Right renal cortex interstitium (tissue), 3 donors: ENCODE measurements around the gene DNM3. TPM values are rescaled to one million over a fixed set of nuclear protein-coding genes. Genes with fewer than 3 reads are reported as not detected.

Experiments
- DNase-seq, 3 donors: peaks; one replicate each; pipeline ENCODE4 v3.0.0-alpha.2; 2013; ENCODE audit warnings: low read depth in 3 of 3, low spot score in 2 of 3
- polyA plus RNA-seq, 3 donors: library from polyadenylated mRNA; unstranded; fragments of 120-200 nt; gene quantifications; one replicate each; pipeline ENCODE4 v1.2.1, GENCODE V29; 2013; ENCODE audit not compliant: insufficient read length in 3 of 3

The DNM3 gene
- polyA plus RNA-seq, 3 donors: 4.5 to 5.4 (median 5.4) TPM

- DNase-seq: no peak
Observed at GRCh38 chr1:172155766-172156165, 314.5 kb downstream of the DNM3 start.

- DNase-seq: no peak
Observed at GRCh38 chr1:172162236-172162635, 320.9 kb downstream of the DNM3 start.

DNA sequence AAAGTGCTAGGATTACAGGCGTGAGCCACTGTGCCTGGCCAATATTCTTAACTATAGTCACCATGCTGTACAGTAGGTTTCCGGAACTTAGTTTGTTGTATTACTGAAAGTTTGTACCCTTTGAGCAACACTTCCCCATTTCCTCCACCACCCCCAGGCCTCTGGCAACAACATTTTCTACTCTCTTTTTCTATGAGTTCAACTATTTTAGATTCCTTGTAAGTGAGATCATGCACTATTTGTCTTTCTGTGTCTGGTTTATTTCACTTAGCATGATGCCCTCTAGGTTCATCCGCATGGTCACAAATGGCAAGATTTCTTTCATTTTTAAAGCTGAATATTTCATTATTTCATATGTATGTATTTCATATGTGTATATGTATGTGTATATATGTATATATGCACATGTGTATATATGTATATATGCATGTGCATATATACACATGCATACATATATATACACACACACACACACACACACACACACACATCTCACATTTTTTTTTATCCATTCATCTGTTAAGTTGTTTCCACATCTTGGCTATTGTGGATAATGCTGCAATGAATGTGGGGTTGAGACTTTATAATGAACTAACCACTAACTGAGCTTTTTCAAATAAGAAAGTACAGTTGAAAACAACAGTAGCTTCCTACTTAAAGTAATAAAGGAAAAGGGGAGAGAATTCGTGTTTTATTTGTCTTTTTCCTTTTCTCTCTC, 322.4 kb downstream of the DNM3 start:
- no peak for DNase-seq

GRCh38 chr1:172165403-172165802, 324.1 kb downstream of the DNM3 start:
- no peak for DNase-seq

DNA sequence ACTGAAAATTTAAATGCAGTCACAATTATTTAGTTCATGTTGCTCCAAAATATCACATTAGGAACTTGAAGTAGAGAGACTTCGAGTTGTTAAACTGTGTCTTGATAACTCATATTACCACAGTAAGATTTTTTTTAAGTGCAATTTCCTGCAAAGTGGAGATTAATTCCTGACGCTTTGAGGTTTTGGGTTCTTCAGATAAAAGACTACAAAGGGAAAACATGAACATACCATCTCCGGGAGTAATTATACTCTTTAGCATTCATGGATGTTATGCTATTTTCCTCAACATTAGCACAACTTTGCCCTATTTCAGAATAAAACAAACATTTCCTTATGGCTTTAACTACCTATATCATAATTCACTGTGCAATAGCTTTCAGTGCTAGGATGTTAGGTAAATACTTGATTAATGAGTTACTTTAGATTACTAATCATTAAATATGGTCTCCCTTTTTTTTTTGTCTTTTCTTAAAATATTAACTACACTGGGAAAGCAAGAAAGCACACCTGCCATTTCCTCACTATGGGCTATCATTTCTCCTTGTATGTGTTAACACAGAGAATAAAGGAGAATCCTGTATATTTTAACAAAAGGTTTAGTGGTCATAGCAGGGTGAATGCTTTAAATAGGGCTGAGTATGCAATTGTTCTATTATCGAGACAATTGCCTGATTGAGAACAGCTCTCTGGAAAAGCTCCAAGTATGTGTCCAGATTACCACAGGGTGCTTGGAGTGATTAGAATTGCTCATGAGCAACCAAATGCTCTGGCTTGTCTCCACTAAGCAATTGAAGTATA, 326.7 kb downstream of the DNM3 start:
- no peak for DNase-seq

DNA sequence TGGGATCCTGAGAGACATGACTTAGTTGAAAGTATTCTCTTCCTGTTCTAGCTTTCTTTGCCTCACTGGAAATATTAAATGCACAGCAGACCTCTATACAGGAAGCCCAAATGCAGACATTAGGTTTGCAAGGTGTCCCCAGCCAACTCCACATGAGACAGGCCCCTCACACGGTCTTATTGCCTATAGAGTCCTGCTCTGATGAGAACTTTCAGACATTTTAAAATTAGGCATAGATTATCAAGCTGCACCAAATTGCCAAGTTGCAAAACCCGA, 327.2 kb downstream of the DNM3 start:
- DNase-seq: no peak

- no peak for DNase-seq
Observed at GRCh38 chr1:172169836-172170235, 328.5 kb downstream of the DNM3 start.

- DNase-seq: no peak
Observed at GRCh38 chr1:172172352-172172831, 331.1 kb downstream of the DNM3 start.

DNA sequence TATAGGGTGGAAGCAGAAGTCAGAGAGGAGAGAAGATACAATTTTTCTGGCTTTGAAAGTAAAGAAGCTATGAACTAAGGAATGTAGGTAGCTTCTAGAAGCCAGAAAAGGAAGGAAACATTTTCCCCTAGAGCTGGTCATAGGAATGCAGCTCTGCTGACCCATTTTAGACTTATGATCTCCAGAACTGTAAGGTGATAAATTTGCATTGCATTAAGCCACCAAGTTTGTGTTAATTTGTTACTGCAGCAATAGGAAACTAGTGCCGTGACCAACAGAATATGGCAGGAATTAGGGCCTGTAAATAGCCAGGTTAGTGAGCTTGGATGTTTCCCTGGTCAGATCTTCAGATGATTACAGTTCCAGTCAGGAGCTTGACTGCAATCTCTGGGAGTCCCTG, 334.9 kb downstream of the DNM3 start:
- DNase-seq: no peak

GRCh38 chr1:172177849-172178248, 336.6 kb downstream of the DNM3 start:
- no peak for DNase-seq

DNA sequence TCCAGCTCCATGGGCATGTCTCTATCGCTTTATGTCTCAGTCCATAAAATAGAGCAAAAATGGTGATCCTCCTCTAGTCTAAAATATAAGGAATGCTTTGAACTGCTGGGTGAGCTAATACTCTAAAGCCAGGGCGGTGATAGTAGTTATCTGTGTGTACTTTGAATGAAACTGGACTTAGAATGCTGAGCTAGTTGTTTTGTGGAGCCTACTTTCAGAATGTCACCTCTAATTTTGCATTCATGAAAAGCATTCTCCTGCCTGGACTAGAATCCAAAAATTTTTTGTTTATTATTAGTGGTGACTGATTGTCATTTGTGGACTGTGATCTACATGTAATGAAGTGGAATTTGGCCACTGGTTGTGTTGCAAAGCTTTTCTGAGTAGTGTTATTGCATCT, 337.6 kb downstream of the DNM3 start:
- DNase-seq: no peak

DNA sequence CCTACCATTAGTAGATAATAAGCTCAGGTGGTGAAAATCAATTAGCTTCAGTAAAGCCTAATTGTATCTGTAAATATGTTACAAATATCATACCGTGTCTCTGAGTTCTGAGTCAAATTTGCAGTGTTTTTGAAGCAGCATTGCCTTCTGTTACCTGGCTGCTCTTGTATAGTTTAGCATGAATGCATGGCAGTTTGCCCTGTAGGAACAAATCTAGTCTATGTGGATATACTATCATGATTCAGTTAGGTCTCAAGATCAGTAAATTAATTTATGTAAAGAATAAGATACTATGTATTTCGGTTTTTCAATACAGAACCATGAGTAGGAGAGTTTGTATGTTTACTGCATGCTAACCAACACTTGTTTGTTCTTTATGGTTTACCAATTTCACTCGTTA, 338.6 kb downstream of the DNM3 start:
- DNase-seq: no peak

DNA sequence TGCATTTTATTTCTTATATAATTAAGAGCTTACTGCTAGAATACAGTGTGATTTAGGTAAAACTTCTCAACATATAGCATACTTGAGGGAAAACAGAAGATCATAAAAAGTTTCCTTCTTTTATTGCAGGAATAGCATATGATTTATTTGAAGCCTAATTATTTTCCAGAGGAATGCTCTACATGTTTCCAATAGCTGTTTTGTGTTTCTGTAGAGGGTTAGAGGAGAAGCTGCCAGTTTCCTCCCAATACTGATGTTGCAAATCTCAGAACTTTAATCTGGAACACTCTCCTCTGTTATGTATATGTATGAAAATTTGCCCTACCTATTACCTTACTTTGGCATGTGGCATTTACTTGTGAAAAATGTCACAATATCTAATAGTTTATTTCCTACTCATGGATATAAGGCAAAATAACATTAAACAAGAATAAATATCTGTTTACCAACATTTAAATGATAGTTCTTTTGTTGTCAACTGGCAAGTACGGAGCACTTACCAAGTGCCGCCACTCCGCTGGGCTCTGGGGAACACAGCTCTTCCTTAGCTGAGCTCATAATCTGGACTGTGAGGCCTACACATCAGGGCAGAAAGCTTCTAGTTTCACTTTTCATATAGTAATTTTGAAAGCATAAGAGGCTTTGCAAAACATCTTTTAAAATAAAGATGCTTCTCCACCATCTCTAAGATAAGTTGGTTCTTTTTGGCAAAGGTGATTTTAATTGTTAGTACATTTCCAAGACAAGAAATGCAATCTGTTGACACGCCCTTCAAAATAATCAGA, 339.4 kb downstream of the DNM3 start:
- no peak for DNase-seq

DNA sequence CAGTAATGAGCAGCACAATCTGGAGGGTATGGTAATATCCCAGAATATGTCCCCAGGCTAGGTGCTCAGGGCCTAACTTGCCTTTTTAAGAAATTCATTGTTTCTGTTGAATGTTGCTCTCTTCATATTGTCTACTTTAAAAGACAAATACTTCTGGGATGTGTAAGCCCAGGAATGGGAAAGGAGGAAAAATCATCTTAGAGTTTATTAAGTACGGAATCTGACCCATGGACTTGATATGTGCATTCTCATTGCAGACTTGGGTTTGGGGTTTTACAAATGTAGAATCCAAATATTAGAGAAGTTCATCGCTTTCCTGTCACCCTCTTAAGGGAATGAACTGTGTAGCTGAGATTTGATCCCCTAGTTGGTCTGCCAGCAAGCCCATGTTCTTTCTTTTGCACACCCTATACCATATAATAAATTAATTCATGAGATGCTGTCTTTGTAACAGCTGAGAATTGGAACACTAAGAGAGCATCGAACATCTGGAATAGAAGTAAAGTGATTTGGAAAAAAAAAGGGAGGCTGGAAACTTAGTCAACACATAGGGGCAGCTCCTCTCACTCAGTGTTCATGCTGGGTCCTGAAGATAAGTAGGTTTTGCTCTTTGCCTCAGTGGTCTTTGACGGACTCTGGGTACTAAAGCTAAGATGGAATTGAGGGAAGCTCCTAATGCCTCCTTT, 343.4 kb downstream of the DNM3 start:
- DNase-seq: no peak

DNA sequence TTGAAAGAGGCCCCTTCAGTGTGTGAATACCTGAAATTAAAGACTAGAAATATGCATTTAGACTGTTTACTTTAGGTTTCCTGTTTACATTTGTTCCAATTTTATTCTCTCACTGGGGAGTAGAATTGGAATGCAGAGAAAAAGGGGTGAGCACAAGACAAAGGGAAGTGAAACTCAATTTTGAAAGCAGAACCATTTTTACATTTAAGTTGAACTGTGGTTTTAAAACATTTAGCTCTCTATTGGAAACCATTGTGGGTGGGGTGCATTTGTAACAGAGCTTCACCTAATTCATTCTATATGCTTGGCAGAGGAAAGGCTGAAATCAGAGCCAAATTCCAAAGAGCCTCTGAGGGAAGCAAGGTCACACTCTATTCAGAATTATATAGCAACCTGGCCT, 343.9 kb downstream of the DNM3 start:
- no peak for DNase-seq

DNA sequence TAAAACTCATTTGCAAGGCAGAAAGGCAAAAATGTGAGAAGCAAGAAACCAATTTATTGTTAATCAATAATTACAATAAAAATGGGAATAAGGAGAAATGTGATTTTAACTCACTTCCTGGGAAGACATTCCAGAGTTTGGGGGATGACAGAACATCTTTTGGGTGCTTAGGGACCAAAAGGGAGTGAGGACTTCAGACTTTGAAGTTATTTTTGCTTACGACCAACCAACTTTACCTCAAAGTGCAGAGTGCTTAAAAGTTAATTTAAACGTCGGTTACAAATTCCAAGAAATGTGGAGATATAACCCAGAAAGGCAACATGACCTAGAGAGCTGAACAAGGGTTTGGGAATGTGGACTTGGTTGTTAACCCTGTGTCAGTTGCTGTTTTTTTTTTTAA, 344.7 kb downstream of the DNM3 start:
- no peak for DNase-seq

DNA sequence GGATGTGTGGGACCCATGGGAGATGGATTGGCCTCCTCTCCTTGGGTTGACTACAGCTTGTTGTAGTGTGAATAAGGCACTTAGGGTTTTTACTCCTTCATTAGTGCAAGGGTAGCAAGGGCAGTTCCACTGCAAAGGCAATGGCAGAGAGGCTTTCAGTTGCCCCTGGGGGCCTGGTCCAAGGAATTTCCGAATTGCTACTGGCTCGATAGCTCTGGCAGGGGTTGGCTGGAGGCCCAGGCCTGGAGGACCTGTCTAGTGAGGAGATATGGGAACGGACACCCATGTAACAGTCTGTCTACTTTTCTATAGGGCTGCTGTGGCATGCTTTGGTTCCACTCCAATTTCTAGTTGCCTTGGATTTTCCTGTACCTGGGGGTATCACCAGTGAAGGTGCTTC, 360.3 kb downstream of the DNM3 start:
- DNase-seq: no peak

- DNase-seq: peak in 1 of 3 donors; percentile 49
Observed at GRCh38 chr1:172203135-172203823, 362.0 kb downstream of the DNM3 start.

DNA sequence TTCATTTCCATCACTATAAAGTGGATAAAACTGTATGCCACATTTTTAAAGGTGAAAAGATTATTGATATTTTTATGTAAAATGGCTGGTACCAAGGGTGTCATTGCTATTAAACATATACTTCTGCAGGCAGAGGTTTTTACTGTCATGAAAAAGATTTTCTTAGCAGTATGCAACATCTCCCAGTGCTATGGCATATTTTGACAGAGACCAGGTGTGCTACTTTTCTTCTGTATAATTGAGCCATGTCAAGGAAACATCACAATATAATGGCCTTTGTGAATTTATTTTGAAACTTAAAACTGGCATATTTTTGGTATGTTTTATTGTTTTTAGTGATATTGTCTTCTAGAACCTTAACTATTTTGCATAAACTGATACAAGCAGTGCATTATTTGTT, 362.6 kb downstream of the DNM3 start:
- no peak for DNase-seq

- DNase-seq: no peak
Observed at GRCh38 chr1:172206256-172206655, 365.0 kb downstream of the DNM3 start.
